HepG2 (cell line): ENCODE data around the gene CCDC3. TPM values are rescaled to one million over a fixed set of nuclear protein-coding genes. Genes with fewer than 3 reads are reported as not detected.

Source experiments
- ATAC-seq: fragments of 200-7000 bp; cut with Tn5 transposase; 3 replicates; pipeline ENCODE4 v1.9.1; 2020; ENCODE audit warnings: mild to moderate bottlenecking, moderate library complexity
- BruUV-seq: library from RNA; stranded (reverse); fragments of 400-500 nt; replicated peaks from 2 replicates; lab custom pipeline; 2021; lab: Mats Ljungman, UMichigan
- CTCF ChIA-PET: fragments of 300-600 bp; formaldehyde crosslinking; extraction: SDS; loops from one replicate; lab custom pipeline; 2021; ENCODE audit warnings: low total read pairs, inconsistent platforms, low intra/inter-chr PET ratio; lab: Yijun Ruan, JAX
- POLR2A ChIA-PET: fragments of 350-600 bp; sonication (Branson Sonifier 250); formaldehyde crosslinking; loops from one replicate; lab custom pipeline; 2020; ENCODE audit warnings: antibody characterized with exemption, inconsistent platforms; lab: Yijun Ruan, JAX
- DNase-seq: peaks from one replicate; pipeline ENCODE4 v3.0.0-alpha.2; 2015; ENCODE audit warnings: low spot score
- FAIRE-seq: peaks from 3 replicates; lab custom pipeline; 2011; peaks lifted over from hg19 to GRCh38; lab: Jason Lieb, UNC
- H2AFZ ChIP-seq: one replicate; pipeline ENCODE4 v1.6.1; 2011; ENCODE audit warnings: low read length, inconsistent platforms
- H3K27ac ChIP-seq: fragments of 300-600 bp; 3 replicates; pipeline ENCODE4 v1.8.0; 2011; ENCODE audit warnings: mixed run types, mild to moderate bottlenecking, mixed read lengths, low read length, inconsistent platforms; ENCODE audit not compliant: insufficient read depth; ENCODE audit errors: extremely low read length
- H3K27me3 ChIP-seq, 2 experiments: fragments of 200-600 bp in 1 of 2; 2 replicates in 1 of 2; 3 replicates in 1 of 2; pipeline versions ENCODE4 v1.6.0 to v1.8.0; 2011; ENCODE audit warnings: low read length in 2 of 2, mild to moderate bottlenecking in 2 of 2, moderate library complexity in 2 of 2, inconsistent platforms in 1 of 2; ENCODE audit not compliant: insufficient read depth in 2 of 2, control insufficient read depth in 1 of 2
- H3K36me3 ChIP-seq, 2 experiments: fragments of 200-600 bp in 1 of 2; replicated peaks in 1 of 2; 2 replicates in 1 of 2; 3 replicates in 1 of 2; pipeline versions ENCODE4 v1.5.1 to v1.8.0; 2011; ENCODE audit warnings: low read length in 2 of 2, inconsistent platforms in 1 of 2; ENCODE audit not compliant: insufficient read depth in 2 of 2, control insufficient read depth in 1 of 2
- H3K4me1 ChIP-seq: 2 replicates; pipeline ENCODE4 v1.5.1; 2012; ENCODE audit warnings: low read length, inconsistent platforms; ENCODE audit not compliant: insufficient read depth
- H3K4me2 ChIP-seq: 2 replicates; pipeline ENCODE4 v1.6.0; 2011; ENCODE audit warnings: low read depth, low read length, inconsistent platforms
- H3K4me3 ChIP-seq, 3 experiments: fragments of 200-600 bp in 1 of 3; sonication (generic), shearing (Covaris generic) in 1 of 3; replicated peaks in 1 of 3; 2 replicates each; pipeline ENCODE4 v1.5.1; 2011 to 2016; ENCODE audit warnings: low read length in 3 of 3, inconsistent platforms in 2 of 3, low read depth in 2 of 3, mild to moderate bottlenecking in 2 of 3, control low read depth in 1 of 3, mixed read lengths in 1 of 3; ENCODE audit not compliant: insufficient read depth in 1 of 3
- H3K79me2 ChIP-seq: one replicate; pipeline ENCODE4 v1.6.1; 2011; ENCODE audit warnings: low read length, inconsistent platforms; ENCODE audit not compliant: insufficient read depth
- H3K9ac ChIP-seq: 2 replicates; pipeline ENCODE4 v1.6.0; 2011; ENCODE audit warnings: mild to moderate bottlenecking, low read depth, low read length, inconsistent platforms; ENCODE audit not compliant: insufficient read depth
- H3K9me3 ChIP-seq: 2 replicates; pipeline ENCODE4 v1.5.1; 2012; ENCODE audit warnings: mild to moderate bottlenecking, low read length
- H4K20me1 ChIP-seq: 2 replicates; pipeline ENCODE4 v1.6.0; 2011; ENCODE audit warnings: inconsistent platforms, mild to moderate bottlenecking, low read length, moderate library complexity; ENCODE audit not compliant: insufficient read depth
- ARID2 ChIP-seq: sonication (generic); formaldehyde crosslinking; IDR thresholded peaks from 2 replicates; pipeline ENCODE4 v1.8.1; 2022; ENCODE audit warnings: mild to moderate bottlenecking, missing genetic modification reagents, borderline replicate concordance
- EZH2 ChIP-seq: conservative IDR thresholded peaks from 2 replicates; pipeline ENCODE4 v1.6.1; 2012; ENCODE audit warnings: mild to moderate bottlenecking, low read depth, low read length, moderate library complexity
- FLYWCH1 ChIP-seq: sonication (generic); formaldehyde crosslinking; IDR thresholded peaks from 2 replicates; pipeline ENCODE4 v1.8.1; 2023; ENCODE audit warnings: mild to moderate bottlenecking, missing genetic modification reagents
- HOXA7 ChIP-seq: sonication (generic); formaldehyde crosslinking; IDR thresholded peaks from 2 replicates; pipeline ENCODE4 v1.8.1; 2022; ENCODE audit warnings: mild to moderate bottlenecking, missing genetic modification reagents, moderate library complexity
- STAT6 ChIP-seq: sonication (generic); formaldehyde crosslinking; IDR thresholded peaks from 2 replicates; pipeline ENCODE4 v1.4.0; 2020; ENCODE audit warnings: missing genetic modification reagents, mild to moderate bottlenecking, borderline replicate concordance
- ZNF20 ChIP-seq: sonication (generic); formaldehyde crosslinking; IDR thresholded peaks from 2 replicates; pipeline ENCODE4 v1.4.0; 2020; ENCODE audit warnings: mild to moderate bottlenecking, moderate library complexity, missing genetic modification reagents
- ZNF317 ChIP-seq: sonication (generic); formaldehyde crosslinking; IDR thresholded peaks from 2 replicates; pipeline ENCODE4 v1.5.0; 2020; ENCODE audit warnings: mild to moderate bottlenecking, missing genetic modification reagents
- WGBS: methylation state at CpG from one replicate; pipeline ENCODE4 v1.1.6; 2017; ENCODE audit warnings: low lambda C conversion rate; 5-methylcytosine and 5-hydroxymethylcytosine counted together
- in situ Hi-C: cut with HindIII; loops from 2 replicates; pipeline ENCODE4 v1.10.0; 2017; ENCODE audit warnings: low pct_unique_long_range_greater_than_20kb; ENCODE audit not compliant: extremely low pct_ligation_motif_present
- intact Hi-C: fragments of 100-400 bp; cut with micrococcal nuclease; formaldehyde crosslinking; loops from one replicate; pipeline ENCODE4 v1.10.0; 2022; ENCODE audit not compliant: unreplicated experiment
- polyA plus RNA-seq, 8 experiments: library from polyadenylated mRNA; depleted of rRNA in 3 of 8; stranded (reverse) in 7 of 8; unstranded in 1 of 8; fragments of >200 nt; fragmentation: Illumina TruSeq in 4 of 8; extraction: Trizol in 4 of 8; gene quantifications; 2 replicates each; pipeline versions ENCODE4 v1.2.1 to v1.2.3, GENCODE V29; 2011 to 2016; ENCODE audit warnings: low read depth in 4 of 8, missing spikeins in 1 of 8, mixed read lengths in 1 of 8; ENCODE audit not compliant: insufficient read depth in 1 of 8
- total RNA-seq, 5 experiments: library from RNA; depleted of rRNA; stranded (reverse); fragments of >200 nt; fragmentation: Illumina TruSeq; extraction: Trizol; gene quantifications; 2 replicates each; pipeline ENCODE4 v1.2.3, GENCODE V29; 2016; ENCODE audit warnings: low read depth in 1 of 5

The CCDC3 gene
- total and polyA plus RNA-seq, 2 of the 13 experiments (the other 11 are each of a cell fraction or from before 2014, with no cell fraction given): not detected

GRCh38 chr10:13001887-13002212 lies 337 bp upstream of the CCDC3 start:
- TF ChIP-seq ARID2 (no peak), FLYWCH1 (CRISPR knock-in tag) (no peak), ZNF317 (CRISPR knock-in tag) (no peak), HOXA7 (no peak), STAT6 (CRISPR knock-in tag) (no peak), ZNF20 (no peak), EZH2 (0 out of 2 replicates have a peak, but pooled peaks have one; percentile 49)
- WGBS: 6% methylated on average over 5 of the region's 9 CpGs

More at GRCh38 chr10:13001887-13002212, 337 bp upstream of the CCDC3 start:
- H3K27me3 ChIP-seq: peaks cover 2 to 34% of the 10 kb centered on the region in 2 experiments; a peak in 4 of 5 replicates
- DNase-seq (no peak), ATAC-seq (no peak), FAIRE-seq (no peak)
- H3K4me2 ChIP-seq: no peak overlapping the region
- intact Hi-C loops: no loop called here
- no TSS peak for BruUV-seq
- no peak overlapping the region for H3K9ac ChIP-seq
- POLR2A ChIA-PET: no interaction called here
- H2AFZ ChIP-seq: no peak overlapping the region
- H3K36me3 ChIP-seq: no peaks in the 10 kb centered on the region
- no peaks in the 10 kb centered on the region for H3K79me2 ChIP-seq
- no peaks in the 10 kb centered on the region for H3K9me3 ChIP-seq
- CTCF ChIA-PET: no interaction called here
- H3K27ac ChIP-seq: no peak overlapping the region
- no peaks in the 10 kb centered on the region for H3K4me1 ChIP-seq
- H3K4me3 ChIP-seq: no peak overlapping the region
- in situ Hi-C loops: no loop called here
- H4K20me1 ChIP-seq: no peaks in the 10 kb centered on the region
